NCI-H748 (cell line): ENCODE results near the gene MPRIP.
"Not testable (repeated sequence)": the region's sequence is repeated elsewhere in the genome, so short reads cannot be mapped to it uniquely, and the experiment has no call there.

ENCODE experiments used
- DNase-seq: peaks from one replicate; lab custom pipeline; 2025; ENCODE audit not compliant: unreplicated experiment; lab: John Stamatoyannopoulos, UW

Gene MPRIP

GRCh38 chr17:17011043-17011907, 31.0 kb upstream of the MPRIP start:
- DNase-seq: not testable (repeated sequence)

- not testable (repeated sequence) for DNase-seq
Observed at GRCh38 chr17:17013828-17014747, 28.2 kb upstream of the MPRIP start.

GRCh38 chr17:17014748-17015124, 27.5 kb upstream of the MPRIP start:
- DNase-seq: not testable (repeated sequence)

GRCh38 chr17:17015230-17015629, 27.0 kb upstream of the MPRIP start:
- DNase-seq: no peak

GRCh38 chr17:17016199-17017197, 25.8 kb upstream of the MPRIP start:
- not testable (repeated sequence) for DNase-seq

- DNase-seq: no peak
Observed at GRCh38 chr17:17017343-17018014, 24.8 kb upstream of the MPRIP start.

GRCh38 chr17:17018021-17018441, 24.2 kb upstream of the MPRIP start:
- no peak for DNase-seq

- peak; percentile 55 for DNase-seq
Observed at GRCh38 chr17:17018612-17019429, 23.4 kb upstream of the MPRIP start.

GRCh38 chr17:17019430-17019762, 22.9 kb upstream of the MPRIP start:
- no peak for DNase-seq

GRCh38 chr17:17019891-17020456, 22.3 kb upstream of the MPRIP start:
- no peak for DNase-seq

- no peak for DNase-seq
Observed at GRCh38 chr17:17020821-17021193, 21.4 kb upstream of the MPRIP start.

- DNase-seq: no peak
Observed at GRCh38 chr17:17021194-17021863, 20.9 kb upstream of the MPRIP start.

- DNase-seq: no peak
Observed at GRCh38 chr17:17022011-17022410, 20.2 kb upstream of the MPRIP start.

- no peak for DNase-seq
Observed at GRCh38 chr17:17022456-17022855, 19.8 kb upstream of the MPRIP start.

GRCh38 chr17:17024778-17025300, 17.4 kb upstream of the MPRIP start:
- no peak for DNase-seq

GRCh38 chr17:17025621-17026020, 16.6 kb upstream of the MPRIP start:
- no peak for DNase-seq

- no peak for DNase-seq
Observed at GRCh38 chr17:17026163-17026562, 16.1 kb upstream of the MPRIP start.

- DNase-seq: no peak
Observed at GRCh38 chr17:17027442-17028058, 14.7 kb upstream of the MPRIP start.
